Liver (tissue), 9 donors: ENCODE measurements around the gene MOSPD3. TPM values are rescaled to one million over a fixed set of nuclear protein-coding genes. Genes with fewer than 3 reads are reported as not detected.

Source experiments
- DNase-seq: peaks from one replicate; pipeline ENCODE4 v3.0.0-alpha.2; 2017; ENCODE audit warnings: low spot score
- H3K27ac ChIP-seq, 2 donors: one replicate each; pipeline ENCODE4 v1.7.0; 2013; ENCODE audit warnings: inconsistent platforms in 2 of 2, low read length in 2 of 2, control low read depth in 1 of 2, low read depth in 1 of 2, mild to moderate bottlenecking in 1 of 2
- H3K27me3 ChIP-seq, 4 donors: one replicate each; pipeline versions ENCODE4 v1.6.1 to v1.7.0; 2013; ENCODE audit warnings: low read length in 3 of 4, inconsistent platforms in 1 of 4, mild to moderate bottlenecking in 1 of 4, moderate library complexity in 1 of 4; ENCODE audit not compliant: control insufficient read depth in 4 of 4, insufficient read depth in 4 of 4
- H3K36me3 ChIP-seq, 4 donors: one replicate each; pipeline versions ENCODE4 v1.6.1 to v1.7.0; 2013; ENCODE audit warnings: low read length in 3 of 4, mild to moderate bottlenecking in 3 of 4, low read depth in 1 of 4, moderate library complexity in 1 of 4; ENCODE audit not compliant: control insufficient read depth in 4 of 4, insufficient read depth in 3 of 4
- H3K4me1 ChIP-seq, 4 donors: one replicate each; pipeline versions ENCODE4 v1.6.1 to v1.7.0; 2013; ENCODE audit warnings: low read length in 3 of 4, mild to moderate bottlenecking in 3 of 4, moderate library complexity in 1 of 4; ENCODE audit not compliant: control insufficient read depth in 4 of 4, insufficient read depth in 4 of 4
- H3K4me3 ChIP-seq, 3 donors: one replicate each; pipeline versions ENCODE4 v1.6.1 to v1.7.0; 2013; ENCODE audit warnings: low read length in 3 of 3, control low read depth in 1 of 3, low read depth in 1 of 3, mild to moderate bottlenecking in 1 of 3
- H3K9ac ChIP-seq, 2 donors: one replicate each; pipeline ENCODE4 v1.7.0; 2013; ENCODE audit warnings: low read length in 2 of 2, mild to moderate bottlenecking in 2 of 2, moderate library complexity in 2 of 2, control low read depth in 1 of 2, low read depth in 1 of 2
- H3K9me3 ChIP-seq, 4 donors: one replicate each; pipeline versions ENCODE4 v1.6.1 to v1.7.0; 2013; ENCODE audit warnings: low read length in 3 of 4; ENCODE audit not compliant: control insufficient read depth in 4 of 4
- ATF3 ChIP-seq: IDR thresholded peaks from 2 replicates; pipeline ENCODE4 v1.6.1; 2016; ENCODE audit warnings: antibody characterized with exemption
- CTCF ChIP-seq: fragments of 150-350 bp; IDR thresholded peaks from 2 replicates; pipeline ENCODE4 v1.5.1; 2017; ENCODE audit warnings: improper control_type of control experiment, low read depth, low read length; ENCODE audit not compliant: missing input control
- EGR1 ChIP-seq, 2 donors: IDR thresholded peaks; 2 replicates each; pipeline ENCODE4 v1.6.1; 2016 to 2018; ENCODE audit warnings: antibody characterized with exemption in 2 of 2, low read depth in 2 of 2
- FOXA1 ChIP-seq: IDR thresholded peaks from 2 replicates; pipeline ENCODE4 v1.6.1; 2016; ENCODE audit warnings: antibody characterized with exemption
- FOXA2 ChIP-seq: IDR thresholded peaks from 2 replicates; pipeline ENCODE4 v1.6.1; 2016; ENCODE audit warnings: antibody characterized with exemption
- GABPA ChIP-seq, 2 donors: IDR thresholded peaks in 1 of 2; conservative IDR thresholded peaks in 1 of 2; 2 replicates each; pipeline ENCODE4 v1.6.1; 2016; ENCODE audit warnings: antibody characterized with exemption in 2 of 2, mild to moderate bottlenecking in 1 of 2, moderate library complexity in 1 of 2
- HNF4A ChIP-seq, 2 donors: conservative IDR thresholded peaks; 2 replicates each; pipeline ENCODE4 v1.6.1; 2016; ENCODE audit warnings: antibody characterized with exemption in 2 of 2, mild to moderate bottlenecking in 2 of 2
- HNF4G ChIP-seq: IDR thresholded peaks from 2 replicates; pipeline ENCODE4 v1.6.1; 2016; ENCODE audit warnings: antibody characterized with exemption
- JUND ChIP-seq, 2 donors: IDR thresholded peaks; 2 replicates each; pipeline ENCODE4 v1.6.1; 2016; ENCODE audit warnings: antibody characterized with exemption in 2 of 2
- MAX ChIP-seq: IDR thresholded peaks from 2 replicates; pipeline ENCODE4 v1.6.1; 2016; ENCODE audit warnings: antibody characterized with exemption
- NR2F2 ChIP-seq: IDR thresholded peaks from 2 replicates; pipeline ENCODE4 v1.6.1; 2016; ENCODE audit warnings: antibody characterized with exemption
- RAD21 ChIP-seq, 2 donors: IDR thresholded peaks; 2 replicates each; pipeline ENCODE4 v1.6.1; 2016; ENCODE audit warnings: antibody characterized with exemption in 2 of 2, mild to moderate bottlenecking in 2 of 2
- REST ChIP-seq: IDR thresholded peaks from 2 replicates; pipeline ENCODE4 v1.6.1; 2016; ENCODE audit warnings: antibody characterized with exemption, mild to moderate bottlenecking
- RXRA ChIP-seq, 2 donors: IDR thresholded peaks; 2 replicates each; pipeline ENCODE4 v1.6.1; 2017 to 2018; ENCODE audit warnings: antibody characterized with exemption in 2 of 2, mild to moderate bottlenecking in 1 of 2
- SP1 ChIP-seq: IDR thresholded peaks from 2 replicates; pipeline ENCODE4 v1.6.1; 2018; ENCODE audit warnings: antibody characterized with exemption, mild to moderate bottlenecking
- TAF1 ChIP-seq: conservative IDR thresholded peaks from 2 replicates; pipeline ENCODE4 v1.6.1; 2016; ENCODE audit warnings: antibody characterized with exemption, mild to moderate bottlenecking
- YY1 ChIP-seq: IDR thresholded peaks from 2 replicates; pipeline ENCODE4 v1.6.1; 2016; ENCODE audit warnings: antibody characterized with exemption, mild to moderate bottlenecking
- ZBTB33 ChIP-seq: IDR thresholded peaks from 2 replicates; pipeline ENCODE4 v1.6.1; 2016; ENCODE audit warnings: antibody characterized with exemption
- whole genome bisulfite sequencing: extraction: QIAGEN DNeasy Blood & Tissue Kit; methylation state at CpG from one replicate; pipeline ENCODE4 v1.1.7; 2013; 5-methylcytosine and 5-hydroxymethylcytosine counted together
- polyA plus RNA-seq, 2 donors: library from polyadenylated mRNA; stranded (reverse) in 1 of 2; unstranded in 1 of 2; fragments of 200-250 nt in 1 of 2; fragments of >200 nt in 1 of 2; fragmentation: Nextera tagmentation in 1 of 2; extraction: Ambion mirVana in 1 of 2; gene quantifications; one replicate each; pipeline versions ENCODE4 v1.2.1 to v1.2.3, GENCODE V29; 2013 to 2015
- total RNA-seq, 2 donors: library from RNA; depleted of rRNA; stranded (reverse); fragments of >200 nt; gene quantifications; one replicate each; pipeline ENCODE4 v1.2.3, GENCODE V29; 2014
- donor health status: healthy.
- donor health status: healthy.
- donor health status: healthy.
- donor health status: healthy.
- donor health status: healthy.

The MOSPD3 gene
- total and polyA plus RNA-seq, 4 donors: 3.5 to 15.7 (median 8.6) TPM

GRCh38 chr7:100582041-100582579 lies 30.2 kb upstream of the MOSPD3 start:
- H3K9ac ChIP-seq: no peak overlapping the region
- peaks cover 25 to 46% (median 28%) of the 10 kb centered on the region in 4 donors for H3K36me3 ChIP-seq
- 92% methylated on average over 20 of the region's 20 CpGs for WGBS
- H3K4me3 ChIP-seq: no peak overlapping the region
- no peaks in the 10 kb centered on the region for H3K27me3 ChIP-seq
- H3K27ac ChIP-seq: no peak overlapping the region
- peaks cover 2 to 36% (median 23%) of the 10 kb centered on the region in 4 donors for H3K4me1 ChIP-seq
- H3K9me3 ChIP-seq: no peaks in the 10 kb centered on the region
- no peak for DNase-seq
- TF ChIP-seq YY1 (no peak), JUND (IDR thresholded peaks at IDR 0.05) (no peak), REST (no peak), RXRA (IDR thresholded peaks at IDR 0.05) (no peak), RAD21 (IDR thresholded peaks at IDR 0.05) (no peak), HNF4A (conservative IDR thresholded peaks at IDR 0.05) (no peak), TAF1 (no peak), EGR1 (IDR thresholded peaks at IDR 0.05; ENCODE audit: low read depth in 2 of 2) (no peak), MAX (no peak)

GRCh38 chr7:100582650-100583049 lies 29.7 kb upstream of the MOSPD3 start:
- no peak for DNase-seq
- H3K4me3 ChIP-seq: no peak overlapping the region
- H3K36me3 ChIP-seq: peaks cover 23 to 43% (median 26%) of the 10 kb centered on the region in 4 donors
- TF ChIP-seq CTCF (no peak), NR2F2 (no peak), ATF3 (no peak), GABPA (IDR thresholded peaks at IDR 0.05 in 1 of 2, conservative IDR thresholded peaks at IDR 0.05 in 1 of 2) (no peak), SP1 (no peak), ZBTB33 (no peak), HNF4G (no peak), REST (no peak), HNF4A (conservative IDR thresholded peaks at IDR 0.05) (no peak), JUND (IDR thresholded peaks at IDR 0.05) (no peak), FOXA2 (no peak), FOXA1 (no peak), RAD21 (IDR thresholded peaks at IDR 0.05) (no peak), YY1 (no peak), EGR1 (IDR thresholded peaks at IDR 0.05; ENCODE audit: low read depth in 2 of 2) (no peak), TAF1 (no peak), RXRA (IDR thresholded peaks at IDR 0.05) (no peak), MAX (no peak)
- H3K9ac ChIP-seq: no peak overlapping the region
- peaks cover 2 to 38% (median 23%) of the 10 kb centered on the region in 4 donors for H3K4me1 ChIP-seq
- no peaks in the 10 kb centered on the region for H3K9me3 ChIP-seq
- H3K27ac ChIP-seq: peak overlapping the region; percentile 69 to 97
- WGBS: 77% methylated on average over 11 of the region's 11 CpGs
- no peaks in the 10 kb centered on the region for H3K27me3 ChIP-seq
